ENCODE results near the gene DSC1. TPM values are rescaled to one million over a fixed set of nuclear protein-coding genes. Genes with fewer than 3 reads are reported as not detected.

The DSC1 gene
- total RNA-seq, 2 donors from 2014 or later: 0.23 to 2.1 TPM

DNA sequence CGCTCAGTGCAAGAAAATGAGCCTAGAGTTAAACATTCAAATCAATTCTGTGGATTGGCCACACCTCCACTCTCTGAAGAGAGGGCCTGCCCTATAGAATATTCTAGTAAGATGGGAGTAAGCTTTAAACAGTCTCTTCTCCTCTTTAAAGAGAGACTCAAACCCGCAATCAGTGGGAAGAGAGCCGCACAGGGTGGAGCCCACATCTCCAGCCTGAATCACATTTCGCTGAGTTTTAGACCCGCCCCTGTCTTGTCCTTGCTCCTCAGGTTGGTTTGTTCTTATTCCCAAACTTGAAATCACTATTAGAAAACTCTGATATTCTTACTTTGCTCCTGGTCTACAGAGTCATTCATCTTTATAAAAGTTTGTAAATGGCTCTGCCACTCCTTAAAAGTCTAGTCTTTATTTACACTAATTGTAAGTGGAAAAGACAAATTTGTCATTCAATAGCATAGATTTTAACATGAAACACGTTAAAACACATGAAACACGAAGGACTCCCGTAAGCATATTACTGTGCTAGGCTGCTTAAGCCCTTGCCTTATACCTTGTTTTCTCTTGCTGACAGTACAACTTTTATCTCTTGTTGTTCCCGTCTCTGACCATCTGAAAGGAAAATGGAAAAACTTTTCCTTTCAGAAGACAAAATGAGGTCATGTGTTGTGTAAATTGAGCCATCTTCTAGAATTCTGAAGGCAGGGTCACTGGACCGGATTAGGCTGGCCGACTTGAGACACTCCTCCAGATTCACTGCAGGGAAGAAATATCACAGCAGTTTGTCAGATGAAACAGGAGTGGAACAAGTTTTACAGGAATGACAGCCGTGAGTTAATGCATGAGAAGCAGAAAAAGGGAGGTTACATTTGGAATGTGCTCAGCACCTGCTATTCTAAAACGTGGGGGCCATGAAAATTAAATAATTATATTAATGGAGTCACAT lies 5.6 kb downstream of the DSC1 start:
- Histone ChIP-seq H3K36me3 (no peaks in the 10 kb centered on the region), H3K27me3 (replicated peaks; ENCODE audit: insufficient read depth) (no peaks in the 10 kb centered on the region), H3K4me1 (replicated peaks) (no peaks in the 10 kb centered on the region), H3K9me3 (no peaks in the 10 kb centered on the region), H3K4me3 (no peak overlapping the region), H3K27ac (peak overlapping the region; percentile 16 to 32)
- 43% methylated on average over 13 of the region's 13 CpGs for WGBS
- TF ChIP-seq POLR2A (IDR thresholded peaks at IDR 0.05): no peak
- TF ChIP-seq, protein P1, sequence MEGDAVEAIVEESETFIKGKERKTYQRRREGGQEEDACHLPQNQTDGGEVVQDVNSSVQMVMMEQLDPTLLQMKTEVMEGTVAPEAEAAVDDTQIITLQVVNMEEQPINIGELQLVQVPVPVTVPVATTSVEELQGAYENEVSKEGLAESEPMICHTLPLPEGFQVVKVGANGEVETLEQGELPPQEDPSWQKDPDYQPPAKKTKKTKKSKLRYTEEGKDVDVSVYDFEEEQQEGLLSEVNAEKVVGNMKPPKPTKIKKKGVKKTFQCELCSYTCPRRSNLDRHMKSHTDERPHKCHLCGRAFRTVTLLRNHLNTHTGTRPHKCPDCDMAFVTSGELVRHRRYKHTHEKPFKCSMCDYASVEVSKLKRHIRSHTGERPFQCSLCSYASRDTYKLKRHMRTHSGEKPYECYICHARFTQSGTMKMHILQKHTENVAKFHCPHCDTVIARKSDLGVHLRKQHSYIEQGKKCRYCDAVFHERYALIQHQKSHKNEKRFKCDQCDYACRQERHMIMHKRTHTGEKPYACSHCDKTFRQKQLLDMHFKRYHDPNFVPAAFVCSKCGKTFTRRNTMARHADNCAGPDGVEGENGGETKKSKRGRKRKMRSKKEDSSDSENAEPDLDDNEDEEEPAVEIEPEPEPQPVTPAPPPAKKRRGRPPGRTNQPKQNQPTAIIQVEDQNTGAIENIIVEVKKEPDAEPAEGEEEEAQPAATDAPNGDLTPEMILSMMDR (IDR thresholded peaks at IDR 0.05): no peak
- peak; percentile 66 for TF ChIP-seq POLR2AphosphoS5 (IDR thresholded peaks at IDR 0.05)
- peak; percentile 59 for DNase-seq (ENCODE audit: low spot score)
- intact Hi-C loops (cut with DNase I): no loop called here

DNA sequence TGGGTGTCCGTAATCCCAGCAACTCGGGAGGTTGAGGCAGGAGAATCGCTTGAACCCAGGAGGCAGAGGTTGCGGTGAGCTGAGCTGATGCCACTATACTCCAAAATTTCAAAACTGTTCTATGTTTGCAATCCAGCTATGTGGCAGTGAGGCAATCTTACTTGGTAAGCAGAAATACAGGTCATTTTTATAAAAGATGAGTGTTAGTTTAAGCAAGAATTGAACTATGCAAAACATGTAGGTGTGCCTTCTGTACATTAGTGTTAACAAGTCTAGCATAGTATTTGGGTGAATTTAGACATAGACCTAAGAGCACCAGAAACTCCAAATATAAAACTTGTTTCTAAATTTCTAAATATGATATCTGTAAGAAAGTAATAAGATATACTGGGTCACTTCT lies 7.2 kb downstream of the DSC1 start:
- Histone ChIP-seq H3K4me1 (replicated peaks) (no peaks in the 10 kb centered on the region), H3K27me3 (replicated peaks; ENCODE audit: insufficient read depth) (no peaks in the 10 kb centered on the region), H3K27ac (no peak overlapping the region), H3K36me3 (no peaks in the 10 kb centered on the region), H3K9me3 (no peaks in the 10 kb centered on the region), H3K4me3 (no peak overlapping the region)
- TF ChIP-seq, protein P1 (IDR thresholded peaks at IDR 0.05): no peak
- no peak for TF ChIP-seq POLR2AphosphoS5 (IDR thresholded peaks at IDR 0.05)
- TF ChIP-seq POLR2A (IDR thresholded peaks at IDR 0.05): no peak
- intact Hi-C loops (cut with DNase I): no loop called here
- WGBS: 67% methylated on average over 4 of the region's 4 CpGs
- DNase-seq (ENCODE audit: low spot score): no peak

DNA sequence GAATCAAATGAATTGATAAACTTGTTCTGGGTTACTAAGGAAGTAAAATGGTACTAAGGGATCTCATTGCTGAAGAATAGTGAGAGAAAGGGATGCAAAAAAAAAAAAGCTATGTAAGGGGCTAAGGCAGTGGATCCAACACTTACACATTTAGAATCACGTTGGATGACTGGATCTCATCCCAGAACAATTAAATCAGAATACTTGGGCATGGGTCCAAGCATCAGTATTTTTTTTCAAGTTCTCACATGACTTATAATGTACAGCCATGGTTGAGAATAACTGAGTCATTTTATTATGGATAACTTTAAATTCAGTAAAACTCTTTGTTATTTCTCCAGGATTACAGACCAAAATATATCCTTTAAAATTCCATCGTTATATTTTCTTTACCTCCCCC lies 8.5 kb downstream of the DSC1 start:
- 46% methylated on average over 2 of the region's 2 CpGs for WGBS
- H3K4me3 ChIP-seq: no peak overlapping the region
- DNase-seq (ENCODE audit: low spot score): no peak
- H3K27me3 ChIP-seq (replicated peaks; ENCODE audit: insufficient read depth): no peaks in the 10 kb centered on the region
- TF ChIP-seq POLR2A (IDR thresholded peaks at IDR 0.05) (no peak), POLR2AphosphoS5 (IDR thresholded peaks at IDR 0.05) (no peak)
- TF ChIP-seq, protein P1 (IDR thresholded peaks at IDR 0.05): no peak
- H3K4me1 ChIP-seq (replicated peaks): no peaks in the 10 kb centered on the region
- intact Hi-C loops (cut with DNase I): no loop called here
- no peak overlapping the region for H3K27ac ChIP-seq
- H3K36me3 ChIP-seq: no peaks in the 10 kb centered on the region
- no peaks in the 10 kb centered on the region for H3K9me3 ChIP-seq

DNA sequence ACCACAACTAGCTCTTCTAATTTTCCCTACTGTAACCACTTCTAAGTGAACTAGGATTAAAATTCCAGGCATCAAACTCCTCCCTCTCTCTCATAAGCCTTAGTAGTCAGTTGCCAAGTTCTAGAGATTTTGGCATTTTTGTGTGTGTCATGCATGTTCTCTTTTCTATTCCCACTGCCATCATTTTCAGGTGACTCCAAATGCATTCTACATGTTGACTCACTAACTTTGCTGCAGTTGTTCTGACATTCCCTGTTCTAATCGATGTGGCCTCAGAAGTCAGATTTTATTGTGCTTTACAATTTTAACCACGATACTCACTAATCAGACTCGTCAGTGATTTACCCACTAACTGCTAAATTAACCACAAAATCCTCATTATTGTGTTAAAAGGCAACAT lies 13.3 kb downstream of the DSC1 start:
- DNase-seq (ENCODE audit: low spot score): no peak
- WGBS: 71% methylated on average over 3 of the region's 3 CpGs
- intact Hi-C loops (cut with DNase I): no loop called here
- TF ChIP-seq, protein P1 (IDR thresholded peaks at IDR 0.05): no peak
- TF ChIP-seq POLR2A (IDR thresholded peaks at IDR 0.05) (no peak), POLR2AphosphoS5 (IDR thresholded peaks at IDR 0.05) (no peak)
- Histone ChIP-seq H3K27me3 (replicated peaks; ENCODE audit: insufficient read depth) (no peaks in the 10 kb centered on the region), H3K4me1 (replicated peaks) (no peaks in the 10 kb centered on the region), H3K4me3 (no peak overlapping the region), H3K9me3 (no peaks in the 10 kb centered on the region), H3K27ac (no peak overlapping the region), H3K36me3 (no peaks in the 10 kb centered on the region)

DNA sequence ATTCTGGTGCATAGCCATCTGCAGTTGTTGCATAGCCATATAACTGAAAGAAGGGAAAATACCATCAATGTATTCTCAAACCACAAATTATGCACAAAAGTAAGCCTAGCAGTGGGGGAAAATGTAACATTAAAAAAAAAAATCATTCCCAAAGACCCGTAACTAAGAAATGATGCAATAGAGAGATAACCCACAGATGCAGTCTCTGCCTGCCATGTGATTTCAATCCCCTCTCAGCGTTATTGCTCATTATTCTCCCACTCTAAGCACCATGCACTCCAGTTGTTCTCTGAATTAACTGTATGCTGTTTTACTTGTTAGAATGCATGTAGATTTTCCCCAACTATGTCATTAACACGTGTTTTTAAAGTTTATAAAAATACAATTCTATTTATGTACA lies 14.1 kb downstream of the DSC1 start:
- H3K4me3 ChIP-seq: no peak overlapping the region
- H3K4me1 ChIP-seq (replicated peaks): no peaks in the 10 kb centered on the region
- DNase-seq (ENCODE audit: low spot score): no peak
- WGBS: 62% methylated on average over 3 of the region's 3 CpGs
- no peaks in the 10 kb centered on the region for H3K27me3 ChIP-seq (replicated peaks; ENCODE audit: insufficient read depth)
- TF ChIP-seq, protein P1 (IDR thresholded peaks at IDR 0.05): no peak
- TF ChIP-seq POLR2A (IDR thresholded peaks at IDR 0.05) (no peak), POLR2AphosphoS5 (IDR thresholded peaks at IDR 0.05) (no peak)
- intact Hi-C loops (cut with DNase I): no loop called here
- H3K27ac ChIP-seq: no peak overlapping the region
- H3K36me3 ChIP-seq: no peaks in the 10 kb centered on the region
- H3K9me3 ChIP-seq: no peaks in the 10 kb centered on the region

Data from prostate gland (tissue), 2 donors.